Right lung (tissue), 5 donors: ENCODE results near the gene CHPF. TPM values are rescaled to one million over a fixed set of nuclear protein-coding genes. Genes with fewer than 3 reads are reported as not detected.

Experiments
- DNase-seq, 2 donors: peaks; one replicate each; pipeline ENCODE4 v3.0.0-alpha.2; 2013
- polyA plus RNA-seq, 5 donors: library from polyadenylated mRNA; unstranded; fragments of 120-200 nt; gene quantifications; one replicate each; pipeline versions ENCODE4 v1.2.1 to v1.2.3, GENCODE V29; 2013; ENCODE audit warnings: inconsistent platforms in 1 of 5, low replicate concordance in 1 of 5; ENCODE audit not compliant: insufficient read length in 5 of 5, insufficient read depth in 1 of 5

Gene CHPF
- polyA plus RNA-seq, 5 donors = 16.5 to 44.9 (median 23.4) TPM

- no peak for DNase-seq
Measured at GRCh38 chr2:219536967-219537366, 6.6 kb downstream of the CHPF start.

GRCh38 chr2:219536425-219536824, 7.2 kb downstream of the CHPF start:
- DNase-seq = no peak

GRCh38 chr2:219533930-219534661, 9.5 kb downstream of the CHPF start:
- no peak for DNase-seq

GRCh38 chr2:219532378-219532649, 11.3 kb downstream of the CHPF start:
- no peak for DNase-seq

- DNase-seq = no peak
Measured at GRCh38 chr2:219531639-219532377, 11.8 kb downstream of the CHPF start.

GRCh38 chr2:219530048-219530963, 13.3 kb downstream of the CHPF start:
- peak; percentile 74 to 81 for DNase-seq

- DNase-seq = no peak
Measured at GRCh38 chr2:219527472-219527871, 16.1 kb downstream of the CHPF start.

- no peak for DNase-seq
Measured at GRCh38 chr2:219527076-219527394, 16.6 kb downstream of the CHPF start.

GRCh38 chr2:219526320-219527075, 17.1 kb downstream of the CHPF start:
- DNase-seq = no peak

- DNase-seq = no peak
Measured at GRCh38 chr2:219525533-219526232, 17.9 kb downstream of the CHPF start.

- DNase-seq = no peak
Measured at GRCh38 chr2:219524817-219525216, 18.8 kb downstream of the CHPF start.

- DNase-seq = no peak
Measured at GRCh38 chr2:219523031-219523671, 20.5 kb downstream of the CHPF start.

GRCh38 chr2:219522111-219523030, 21.2 kb downstream of the CHPF start:
- no peak for DNase-seq

- DNase-seq = no peak
Measured at GRCh38 chr2:219521066-219521880, 22.3 kb downstream of the CHPF start.

- no peak for DNase-seq
Measured at GRCh38 chr2:219520079-219520478, 23.5 kb downstream of the CHPF start.

- no peak for DNase-seq
Measured at GRCh38 chr2:219519526-219519916, 24.1 kb downstream of the CHPF start.

GRCh38 chr2:219517954-219518778, 25.4 kb downstream of the CHPF start:
- DNase-seq = no peak

GRCh38 chr2:219516888-219517287, 26.7 kb downstream of the CHPF start:
- no peak for DNase-seq
